ENCODE measurements around the gene NOC2L.

GRCh38 chr1:991895-992294 is 32.8 kb upstream of the NOC2L start:
- TF ChIP-seq, protein P1, sequence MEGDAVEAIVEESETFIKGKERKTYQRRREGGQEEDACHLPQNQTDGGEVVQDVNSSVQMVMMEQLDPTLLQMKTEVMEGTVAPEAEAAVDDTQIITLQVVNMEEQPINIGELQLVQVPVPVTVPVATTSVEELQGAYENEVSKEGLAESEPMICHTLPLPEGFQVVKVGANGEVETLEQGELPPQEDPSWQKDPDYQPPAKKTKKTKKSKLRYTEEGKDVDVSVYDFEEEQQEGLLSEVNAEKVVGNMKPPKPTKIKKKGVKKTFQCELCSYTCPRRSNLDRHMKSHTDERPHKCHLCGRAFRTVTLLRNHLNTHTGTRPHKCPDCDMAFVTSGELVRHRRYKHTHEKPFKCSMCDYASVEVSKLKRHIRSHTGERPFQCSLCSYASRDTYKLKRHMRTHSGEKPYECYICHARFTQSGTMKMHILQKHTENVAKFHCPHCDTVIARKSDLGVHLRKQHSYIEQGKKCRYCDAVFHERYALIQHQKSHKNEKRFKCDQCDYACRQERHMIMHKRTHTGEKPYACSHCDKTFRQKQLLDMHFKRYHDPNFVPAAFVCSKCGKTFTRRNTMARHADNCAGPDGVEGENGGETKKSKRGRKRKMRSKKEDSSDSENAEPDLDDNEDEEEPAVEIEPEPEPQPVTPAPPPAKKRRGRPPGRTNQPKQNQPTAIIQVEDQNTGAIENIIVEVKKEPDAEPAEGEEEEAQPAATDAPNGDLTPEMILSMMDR (IDR thresholded peaks at IDR 0.05): no peak
- no peak for TF ChIP-seq POLR2A (IDR thresholded peaks at IDR 0.05)
